HG02840 (cell line): ENCODE results near the gene BCHE.
A peak's percentile ranks its signal among the peaks of the same experiment; 100 is the strongest.
"Not testable (repeated sequence)": the region's sequence is repeated elsewhere in the genome, so short reads cannot be mapped to it uniquely, and the experiment has no call there.

Experiments
- ATAC-seq: cut with Tn5 transposase; IDR thresholded peaks from one replicate; pipeline ENCODE4 v1.9.1; 2021; ENCODE audit warnings: mild to moderate bottlenecking, moderate library complexity, moderate number of reproducible peaks; ENCODE audit not compliant: unreplicated experiment, low FRiP score

The BCHE gene

GRCh38 chr3:165820671-165821123 lies 16.5 kb downstream of the BCHE start:
- ATAC-seq, result no peak

GRCh38 chr3:165817160-165817709 lies 20.0 kb downstream of the BCHE start:
- no peak for ATAC-seq

- no peak for ATAC-seq
Measured at GRCh38 chr3:165816209-165816608, 21.0 kb downstream of the BCHE start.

DNA sequence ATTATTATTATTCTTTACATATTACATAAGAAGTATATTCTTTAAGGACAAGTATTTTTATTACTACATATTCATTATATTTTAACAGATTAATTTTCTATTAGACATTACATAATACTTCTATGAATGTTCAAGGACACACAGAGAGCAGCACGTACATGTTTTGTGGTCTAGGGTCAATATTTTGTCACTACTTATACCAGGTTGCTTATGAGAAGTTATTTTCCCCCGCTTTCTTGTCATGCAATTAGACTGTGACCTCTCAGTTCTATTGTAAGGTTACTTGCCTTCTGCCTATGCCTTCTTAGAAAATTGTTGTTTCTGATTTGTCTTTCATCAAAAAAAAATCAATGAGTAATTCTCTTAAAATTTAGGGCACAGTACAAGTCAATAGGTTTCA lies 21.5 kb downstream of the BCHE start:
- no peak for ATAC-seq

GRCh38 chr3:165814380-165814779 lies 22.8 kb downstream of the BCHE start:
- no peak for ATAC-seq

DNA sequence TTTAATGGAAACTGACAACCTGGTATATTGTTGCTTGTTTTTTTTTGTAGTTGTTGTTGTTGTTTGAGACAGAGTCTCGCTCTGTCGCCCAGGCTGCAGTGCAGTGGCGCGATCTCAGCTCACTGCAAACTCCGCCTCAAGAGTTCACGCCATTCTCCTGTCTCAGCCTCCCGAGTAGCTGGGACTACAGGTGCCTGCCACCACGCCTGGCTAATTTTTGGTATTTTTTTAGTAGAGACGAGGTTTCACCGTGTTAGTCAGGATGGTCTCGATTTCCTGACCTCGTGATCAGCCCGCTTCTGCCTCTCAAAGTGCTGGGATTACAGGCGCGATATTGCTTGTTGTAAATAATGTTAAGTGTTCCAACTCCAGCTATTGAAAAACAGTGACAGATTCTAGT lies 29.3 kb downstream of the BCHE start:
- ATAC-seq, result not testable (repeated sequence)

DNA sequence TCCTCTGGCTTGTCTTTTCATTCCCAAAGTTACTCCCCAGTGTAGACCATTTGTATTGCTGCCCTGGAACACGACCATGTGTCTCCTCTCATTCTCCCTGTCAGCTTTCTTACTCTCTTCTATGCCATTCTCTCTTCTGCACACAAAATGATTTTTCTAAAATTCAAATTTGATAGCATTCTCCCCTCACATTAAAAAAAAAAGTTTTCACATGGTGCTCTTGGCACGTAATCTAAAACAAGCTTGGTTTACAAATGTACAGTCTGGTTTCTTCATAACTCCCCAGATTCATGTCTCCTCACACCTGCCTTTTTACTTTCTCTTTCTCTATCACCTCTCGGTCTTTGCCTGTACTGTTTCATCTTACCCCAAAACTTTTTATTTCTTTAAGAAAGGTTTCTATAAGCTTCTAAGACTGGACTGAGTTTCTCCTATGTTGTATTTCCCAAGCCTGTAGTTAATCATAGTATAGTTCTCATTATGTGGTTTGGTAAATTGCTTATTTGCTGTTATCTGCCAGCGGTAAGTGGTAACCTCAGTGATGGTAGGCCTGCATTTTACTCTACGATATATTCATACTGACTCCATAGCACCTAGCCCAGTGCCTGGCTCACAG lies 31.2 kb downstream of the BCHE start:
- ATAC-seq, result peak; percentile 79

DNA sequence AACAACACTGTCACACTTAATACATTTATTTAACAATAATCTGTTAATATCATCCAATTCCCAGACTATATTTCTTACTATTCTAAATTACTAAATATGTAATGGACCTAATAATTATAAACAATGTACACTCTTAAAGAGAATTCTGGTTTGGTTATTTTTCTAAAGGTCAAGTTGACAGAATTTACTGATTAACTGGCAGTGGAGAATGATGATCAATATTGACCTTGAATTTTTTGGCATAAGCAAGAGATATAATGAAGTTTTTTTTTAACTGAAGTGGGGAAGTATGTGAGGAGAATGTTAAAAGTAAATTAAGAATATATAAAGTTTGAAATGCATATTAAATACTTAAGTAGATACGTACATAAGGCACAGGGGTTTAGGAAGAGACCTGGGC lies 33.8 kb downstream of the BCHE start:
- ATAC-seq, result no peak

DNA sequence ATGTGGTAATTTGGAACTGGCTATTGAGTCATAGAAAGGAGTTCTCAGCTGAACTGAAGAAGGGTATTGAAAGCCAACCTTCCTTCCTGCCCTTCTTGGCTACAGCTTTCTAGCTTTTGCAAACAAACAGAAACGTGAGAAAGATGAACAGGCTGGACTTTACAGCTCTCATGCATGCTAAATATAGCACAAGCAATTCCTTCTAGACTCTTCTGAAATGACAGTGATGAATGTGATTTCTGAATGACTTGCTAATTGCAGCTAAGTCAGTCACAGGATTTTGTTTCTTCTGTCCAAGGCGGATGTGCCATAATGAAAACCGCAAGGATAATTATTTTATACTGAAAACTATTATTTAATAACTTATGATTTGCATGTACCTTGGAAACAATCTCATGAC lies 36.3 kb downstream of the BCHE start:
- no peak for ATAC-seq

DNA sequence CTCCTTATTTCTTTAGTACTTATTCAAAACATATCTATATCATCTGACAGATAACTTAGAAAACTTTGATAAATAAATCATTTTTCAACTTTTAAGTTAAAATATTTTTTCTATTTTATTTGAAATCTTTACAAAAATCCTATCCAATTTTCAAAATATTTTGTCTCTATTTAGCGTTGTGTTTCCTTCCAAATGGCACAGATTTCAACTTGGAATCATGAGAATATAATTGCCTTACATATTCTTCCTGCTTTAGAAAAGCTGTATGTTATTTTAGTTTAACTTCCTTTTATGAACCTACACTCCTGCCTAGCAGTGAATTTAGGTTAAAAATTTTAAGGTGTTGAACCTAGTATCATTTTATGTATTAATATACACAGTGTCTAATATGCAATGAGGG lies 38.2 kb downstream of the BCHE start:
- no peak for ATAC-seq

DNA sequence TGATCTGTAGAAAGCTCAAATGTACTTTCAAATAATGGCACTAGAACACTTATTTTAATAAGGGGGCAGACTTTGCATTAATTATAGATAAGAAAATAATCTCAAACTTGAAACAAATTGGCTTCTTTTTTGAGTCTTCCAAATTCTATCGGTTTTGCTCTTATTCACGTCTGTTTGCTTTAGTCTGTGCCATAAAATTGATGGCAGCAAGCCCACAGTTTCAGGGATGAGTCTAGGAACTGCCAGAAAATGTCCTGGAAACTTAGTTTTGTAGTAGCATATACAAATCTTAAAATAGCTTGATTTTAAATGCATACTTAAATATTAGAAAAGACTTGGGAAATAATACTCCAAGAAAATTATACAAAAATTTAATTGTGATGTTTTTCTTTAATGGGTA lies 39.7 kb downstream of the BCHE start:
- no peak for ATAC-seq

- no peak for ATAC-seq
Measured at GRCh38 chr3:165796701-165797100, 40.5 kb downstream of the BCHE start.

GRCh38 chr3:165788531-165788930 lies 48.7 kb downstream of the BCHE start:
- ATAC-seq, result no peak

DNA sequence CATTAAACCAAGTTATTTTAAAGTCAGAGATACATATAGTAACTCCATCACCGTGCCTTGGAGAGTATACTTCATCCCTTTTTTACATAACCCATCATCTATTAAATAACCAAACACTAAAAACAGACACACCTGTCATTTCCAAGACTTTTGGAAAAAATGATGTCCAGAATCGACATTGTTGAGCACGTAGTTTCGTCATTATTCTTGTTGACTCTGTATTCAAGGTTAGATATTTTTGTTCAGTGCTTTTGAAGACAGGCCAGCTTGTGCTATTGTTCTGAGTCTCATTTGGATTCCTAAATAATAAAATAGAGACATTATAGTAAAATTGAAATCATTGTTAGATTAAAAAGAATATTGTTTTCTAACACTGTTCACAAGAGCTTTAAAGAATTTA lies 51.2 kb downstream of the BCHE start:
- no peak for ATAC-seq

GRCh38 chr3:165784337-165784736 lies 52.9 kb downstream of the BCHE start:
- ATAC-seq, result no peak

GRCh38 chr3:165783383-165783782 lies 53.8 kb downstream of the BCHE start:
- no peak for ATAC-seq

GRCh38 chr3:165778891-165779290 lies 58.3 kb downstream of the BCHE start:
- no peak for ATAC-seq

DNA sequence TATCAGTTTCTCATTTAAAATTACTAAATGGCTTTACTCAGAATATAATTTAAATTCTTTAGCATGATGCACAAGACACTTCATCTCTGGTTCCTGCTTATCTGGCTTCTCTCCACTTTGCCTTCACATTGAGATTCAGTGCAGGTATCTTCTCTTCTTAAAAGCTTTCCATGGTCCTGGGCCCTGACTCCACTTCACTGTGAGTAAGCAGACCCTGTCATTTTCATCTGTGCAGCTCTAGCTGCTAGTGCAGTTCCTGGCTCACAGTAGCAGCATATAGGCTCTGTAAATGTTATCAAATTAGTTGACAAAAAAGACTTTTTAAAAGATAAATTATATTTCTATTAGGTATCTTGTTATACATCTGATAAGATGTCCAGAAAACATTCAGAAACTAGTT lies 58.8 kb downstream of the BCHE start:
- no peak for ATAC-seq

- ATAC-seq, result no peak
Measured at GRCh38 chr3:165775824-165776223, 61.4 kb downstream of the BCHE start.

- ATAC-seq, result no peak
Measured at GRCh38 chr3:165770781-165771180, 66.4 kb downstream of the BCHE start.

DNA sequence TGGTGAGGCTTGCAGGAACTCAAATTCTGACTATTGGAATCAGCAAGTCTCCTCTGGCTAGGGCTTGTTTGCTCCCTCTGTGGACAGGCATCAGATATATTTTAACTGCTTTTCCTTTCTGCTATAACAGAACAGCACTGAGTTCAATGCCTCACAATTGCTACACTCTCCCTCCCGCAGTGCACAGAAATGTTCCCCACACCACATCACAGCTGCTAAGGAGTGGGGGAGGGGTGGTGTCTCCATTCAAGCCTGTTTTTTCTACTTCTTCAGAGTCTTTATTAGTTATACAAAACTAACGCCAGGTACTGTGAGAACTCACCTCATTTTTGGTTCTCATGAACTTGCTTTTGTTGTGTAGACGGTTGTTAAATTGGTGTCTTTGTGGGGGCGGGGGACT lies 68.5 kb downstream of the BCHE start:
- ATAC-seq, result no peak

DNA sequence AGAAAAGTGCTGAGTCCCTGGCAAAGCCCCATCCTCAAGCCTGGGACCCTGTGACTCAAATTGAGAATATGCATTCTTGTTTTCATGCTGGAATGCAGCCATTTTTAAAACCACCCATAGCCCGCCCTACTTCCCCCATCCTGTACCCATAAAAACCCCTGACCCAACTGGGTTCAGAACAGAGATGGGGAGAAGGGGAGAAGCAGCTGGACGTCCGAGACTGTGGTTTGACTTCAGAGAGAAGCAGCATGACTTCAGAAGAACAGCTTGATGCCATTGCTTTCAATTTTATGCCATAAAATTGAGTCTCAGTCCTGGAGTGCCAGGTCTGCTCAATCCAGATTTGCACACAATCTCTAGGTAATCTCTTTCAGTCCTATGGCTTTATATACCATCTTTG lies 78.2 kb downstream of the BCHE start:
- no peak for ATAC-seq

DNA sequence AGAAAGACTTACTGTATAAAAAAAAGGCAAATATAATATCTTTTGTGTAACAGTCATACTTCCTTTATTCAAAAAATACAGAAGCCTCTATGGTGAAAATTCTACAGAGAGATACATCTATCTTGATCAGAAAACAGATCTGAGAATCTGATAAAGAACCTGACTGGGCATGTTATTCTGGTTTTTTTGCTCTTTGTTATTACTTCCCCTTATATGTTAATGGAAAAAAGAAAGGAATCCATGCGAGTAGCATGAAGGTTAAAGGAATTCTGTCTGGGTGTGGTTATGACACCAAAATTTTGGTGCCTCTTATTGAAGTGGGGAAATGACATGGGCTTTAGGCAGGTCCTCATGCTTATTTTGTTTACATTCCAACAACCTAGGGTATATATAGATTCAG lies 81.7 kb downstream of the BCHE start:
- ATAC-seq, result no peak
